ENCODE data around the gene ADAMTS5. TPM values are rescaled to one million over a fixed set of nuclear protein-coding genes. Genes with fewer than 3 reads are reported as not detected.

ADAMTS5 gene
- total RNA-seq, 3 donors from 2014 or later = 1.1 to 8.7 (median 5.5) TPM

GRCh38 chr21:26914557-26914956 lies 52.3 kb downstream of the ADAMTS5 start:
- no peaks in the 10 kb centered on the region for H3K9me3 ChIP-seq
- H3K4me3 ChIP-seq = no peak overlapping the region
- no peak for TF ChIP-seq CTCF (IDR thresholded peaks at IDR 0.05)
- intact Hi-C loops (cut with DNase I, micrococcal nuclease) = no loop called here
- H3K36me3 ChIP-seq (ENCODE audit: low read depth) = no peaks in the 10 kb centered on the region
- DNase-seq = no peak
- H3K4me1 ChIP-seq (ENCODE audit: low read depth) = no peaks in the 10 kb centered on the region
- no peak for ATAC-seq

- intact Hi-C loops (cut with DNase I, micrococcal nuclease) = no loop called here
- no peaks in the 10 kb centered on the region for H3K9me3 ChIP-seq
- DNase-seq (no peak), ATAC-seq (no peak)
- no peak for TF ChIP-seq CTCF (IDR thresholded peaks at IDR 0.05)
- no peaks in the 10 kb centered on the region for H3K4me1 ChIP-seq (ENCODE audit: low read depth)
- H3K36me3 ChIP-seq (ENCODE audit: low read depth) = no peaks in the 10 kb centered on the region
- H3K4me3 ChIP-seq = no peak overlapping the region
Observed at GRCh38 chr21:26912466-26912865, 54.4 kb downstream of the ADAMTS5 start.

GRCh38 chr21:26909972-26910371 lies 56.9 kb downstream of the ADAMTS5 start:
- Histone ChIP-seq H3K36me3 (ENCODE audit: low read depth) (no peaks in the 10 kb centered on the region), H3K9me3 (no peaks in the 10 kb centered on the region), H3K4me3 (no peak overlapping the region), H3K4me1 (ENCODE audit: low read depth) (no peaks in the 10 kb centered on the region)
- intact Hi-C loops (cut with DNase I, micrococcal nuclease) = no loop called here
- ATAC-seq (no peak), DNase-seq (no peak)
- TF ChIP-seq CTCF (IDR thresholded peaks at IDR 0.05) = no peak

GRCh38 chr21:26900980-26901379 lies 65.9 kb downstream of the ADAMTS5 start:
- H3K36me3 ChIP-seq (ENCODE audit: low read depth) = no peaks in the 10 kb centered on the region
- H3K4me3 ChIP-seq = no peak overlapping the region
- DNase-seq (no peak), ATAC-seq (no peak)
- H3K4me1 ChIP-seq (ENCODE audit: low read depth) = no peaks in the 10 kb centered on the region
- H3K9me3 ChIP-seq = no peaks in the 10 kb centered on the region
- TF ChIP-seq CTCF (IDR thresholded peaks at IDR 0.05) = no peak
- intact Hi-C loops (cut with DNase I, micrococcal nuclease) = no loop called here

GRCh38 chr21:26892151-26892550 lies 74.7 kb downstream of the ADAMTS5 start:
- Histone ChIP-seq H3K36me3 (ENCODE audit: low read depth) (no peaks in the 10 kb centered on the region), H3K4me3 (no peak overlapping the region), H3K4me1 (ENCODE audit: low read depth) (no peaks in the 10 kb centered on the region), H3K9me3 (no peaks in the 10 kb centered on the region)
- TF ChIP-seq CTCF (IDR thresholded peaks at IDR 0.05) = no peak
- DNase-seq (no peak), ATAC-seq (no peak)
- intact Hi-C loops (cut with DNase I, micrococcal nuclease) = no loop called here

- Histone ChIP-seq H3K4me3 (no peak overlapping the region), H3K9me3 (no peaks in the 10 kb centered on the region), H3K4me1 (ENCODE audit: low read depth) (no peaks in the 10 kb centered on the region), H3K36me3 (ENCODE audit: low read depth) (no peaks in the 10 kb centered on the region)
- DNase-seq (no peak), ATAC-seq (no peak)
- no peak for TF ChIP-seq CTCF (IDR thresholded peaks at IDR 0.05)
- intact Hi-C loops (cut with DNase I, micrococcal nuclease) = no loop called here
Observed at GRCh38 chr21:26888931-26889330, 78.0 kb downstream of the ADAMTS5 start.

All from mucosa of descending colon (tissue), 3 donors.